ENCODE results near the gene P2RX1. TPM values are rescaled to one million over a fixed set of nuclear protein-coding genes. Genes with fewer than 3 reads are reported as not detected.
"Not testable (repeated sequence)": the region's sequence is repeated elsewhere in the genome, so short reads cannot be mapped to it uniquely, and the experiment has no call there.

P2RX1 gene
- total and polyA plus RNA-seq, 2 experiments from 2014 or later: 3.2 to 3.6 TPM

- Histone ChIP-seq H3K4me3 (no peak overlapping the region), H3K36me3 (no peaks in the 10 kb centered on the region), H3K27ac (no peak overlapping the region), H3K9me3 (ENCODE audit: low read depth) (no peaks in the 10 kb centered on the region), H3K4me1 (ENCODE audit: low read depth) (no peaks in the 10 kb centered on the region), H3K27me3 (no peaks in the 10 kb centered on the region)
- TF ChIP-seq, protein P1, sequence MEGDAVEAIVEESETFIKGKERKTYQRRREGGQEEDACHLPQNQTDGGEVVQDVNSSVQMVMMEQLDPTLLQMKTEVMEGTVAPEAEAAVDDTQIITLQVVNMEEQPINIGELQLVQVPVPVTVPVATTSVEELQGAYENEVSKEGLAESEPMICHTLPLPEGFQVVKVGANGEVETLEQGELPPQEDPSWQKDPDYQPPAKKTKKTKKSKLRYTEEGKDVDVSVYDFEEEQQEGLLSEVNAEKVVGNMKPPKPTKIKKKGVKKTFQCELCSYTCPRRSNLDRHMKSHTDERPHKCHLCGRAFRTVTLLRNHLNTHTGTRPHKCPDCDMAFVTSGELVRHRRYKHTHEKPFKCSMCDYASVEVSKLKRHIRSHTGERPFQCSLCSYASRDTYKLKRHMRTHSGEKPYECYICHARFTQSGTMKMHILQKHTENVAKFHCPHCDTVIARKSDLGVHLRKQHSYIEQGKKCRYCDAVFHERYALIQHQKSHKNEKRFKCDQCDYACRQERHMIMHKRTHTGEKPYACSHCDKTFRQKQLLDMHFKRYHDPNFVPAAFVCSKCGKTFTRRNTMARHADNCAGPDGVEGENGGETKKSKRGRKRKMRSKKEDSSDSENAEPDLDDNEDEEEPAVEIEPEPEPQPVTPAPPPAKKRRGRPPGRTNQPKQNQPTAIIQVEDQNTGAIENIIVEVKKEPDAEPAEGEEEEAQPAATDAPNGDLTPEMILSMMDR (IDR thresholded peaks at IDR 0.05; ENCODE audit: low read depth, low read length): no peak
- DNase-seq (ENCODE audit: low read depth in 1 of 2, low spot score in 1 of 2): no peak
These were observed 58.8 kb downstream of the P2RX1 start for GRCh38 chr17:3857261-3858105.

- not testable (repeated sequence) for H3K27ac ChIP-seq; H3K36me3 ChIP-seq; H3K27me3 ChIP-seq; H3K4me3 ChIP-seq; DNase-seq (ENCODE audit: low read depth in 1 of 2, low spot score in 1 of 2); H3K4me1 ChIP-seq (ENCODE audit: low read depth); H3K9me3 ChIP-seq (ENCODE audit: low read depth)
These were observed 62.1 kb downstream of the P2RX1 start for GRCh38 chr17:3854204-3854603.

DNA sequence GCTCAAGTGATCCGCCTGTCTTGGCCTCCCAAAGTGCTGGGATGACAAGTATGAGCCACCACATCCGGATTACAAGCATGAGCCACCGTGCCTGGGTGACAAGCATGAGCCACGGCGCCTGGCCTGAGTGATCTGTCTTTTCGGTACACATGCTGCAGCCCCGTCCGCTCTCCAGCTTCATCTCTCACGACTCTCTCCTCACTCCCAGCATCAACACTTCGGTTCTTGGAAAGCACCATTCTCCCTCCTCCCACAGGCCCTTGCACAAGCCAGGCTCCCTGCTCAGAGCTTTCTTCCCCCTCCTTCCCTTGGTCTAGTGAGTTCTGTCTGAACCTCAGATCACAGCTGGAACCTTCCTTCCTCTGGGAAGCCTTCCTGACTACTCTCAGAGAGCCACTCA lies 63.7 kb downstream of the P2RX1 start:
- H3K9me3 ChIP-seq (ENCODE audit: low read depth): no peaks in the 10 kb centered on the region
- H3K4me3 ChIP-seq: no peak overlapping the region
- H3K36me3 ChIP-seq: no peaks in the 10 kb centered on the region
- H3K27me3 ChIP-seq: no peaks in the 10 kb centered on the region
- TF ChIP-seq, protein P1 (IDR thresholded peaks at IDR 0.05; ENCODE audit: low read depth, low read length): no peak
- no peaks in the 10 kb centered on the region for H3K4me1 ChIP-seq (ENCODE audit: low read depth)
- H3K27ac ChIP-seq: no peak overlapping the region
- peak in 1 of 2 donors; percentile 56 for DNase-seq (ENCODE audit: low read depth in 1 of 2, low spot score in 1 of 2)

GRCh38 chr17:3851461-3852100 lies 64.7 kb downstream of the P2RX1 start:
- H3K27ac ChIP-seq: no peak overlapping the region
- H3K27me3 ChIP-seq: no peaks in the 10 kb centered on the region
- no peak for DNase-seq (ENCODE audit: low read depth in 1 of 2, low spot score in 1 of 2)
- H3K36me3 ChIP-seq: no peaks in the 10 kb centered on the region
- H3K4me1 ChIP-seq (ENCODE audit: low read depth): no peaks in the 10 kb centered on the region
- TF ChIP-seq, protein P1 (IDR thresholded peaks at IDR 0.05; ENCODE audit: low read depth, low read length): no peak
- H3K9me3 ChIP-seq (ENCODE audit: low read depth): no peaks in the 10 kb centered on the region
- no peak overlapping the region for H3K4me3 ChIP-seq

DNA sequence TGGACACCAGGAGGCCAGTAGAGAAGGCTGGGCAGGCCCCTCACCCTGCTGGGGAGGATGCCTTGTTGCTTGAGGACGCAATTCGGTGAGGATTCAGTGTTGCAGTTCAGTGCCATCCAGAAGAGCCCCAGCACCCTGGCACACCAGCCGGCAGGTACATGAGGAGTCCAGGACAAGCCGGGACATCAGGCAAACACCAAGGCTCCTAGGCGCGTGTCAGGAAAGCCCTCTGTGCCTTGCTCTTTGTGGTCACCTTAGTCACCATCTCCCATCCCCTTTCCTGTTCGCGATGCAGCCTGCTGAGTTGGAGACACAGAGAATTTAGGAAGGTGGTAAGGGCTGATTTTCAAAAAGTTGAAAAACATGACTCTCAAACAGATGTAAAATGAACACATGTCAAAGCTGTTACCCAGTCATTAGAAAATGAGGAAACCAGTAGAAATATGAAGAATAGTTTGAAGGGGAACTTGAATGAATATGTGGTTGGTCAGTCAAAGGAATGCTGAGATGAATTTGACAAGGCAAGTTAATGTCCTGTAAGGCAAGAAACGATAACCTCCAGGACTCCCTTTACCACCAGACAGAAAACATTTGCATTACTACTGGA lies 67.9 kb downstream of the P2RX1 start:
- H3K9me3 ChIP-seq (ENCODE audit: low read depth): no peaks in the 10 kb centered on the region
- no peaks in the 10 kb centered on the region for H3K27me3 ChIP-seq
- no peak for DNase-seq (ENCODE audit: low read depth in 1 of 2, low spot score in 1 of 2)
- H3K4me3 ChIP-seq: no peak overlapping the region
- TF ChIP-seq, protein P1 (IDR thresholded peaks at IDR 0.05; ENCODE audit: low read depth, low read length): no peak
- no peaks in the 10 kb centered on the region for H3K4me1 ChIP-seq (ENCODE audit: low read depth)
- H3K36me3 ChIP-seq: peaks cover 3% of the 10 kb centered on the region
- no peak overlapping the region for H3K27ac ChIP-seq
